H9 (cell line): ENCODE results near the gene GLYR1. TPM values are rescaled to one million over a fixed set of nuclear protein-coding genes. Genes with fewer than 3 reads are reported as not detected.

ENCODE experiments used
- DNase-seq: peaks from one replicate; pipeline ENCODE4 v3.0.0-alpha.2; 2017
- H2AFZ ChIP-seq: one replicate; pipeline ENCODE4 v1.6.1; 2013; ENCODE audit warnings: mild to moderate bottlenecking, low read length, control low read depth, moderate library complexity
- H2AK5ac ChIP-seq: 2 replicates; pipeline ENCODE4 v1.6.1; 2013; ENCODE audit warnings: low read length, control low read depth, mixed read lengths; ENCODE audit not compliant: insufficient read length
- H2BK120ac ChIP-seq: one replicate; pipeline ENCODE4 v1.6.1; 2013; ENCODE audit warnings: low read depth, mild to moderate bottlenecking, low read length, control low read depth, inconsistent platforms; ENCODE audit not compliant: poor library complexity, severe bottlenecking
- H2BK12ac ChIP-seq: 2 replicates; pipeline ENCODE4 v1.6.1; 2013; ENCODE audit warnings: low read length, control low read depth, mixed read lengths, low read depth; ENCODE audit not compliant: insufficient read length
- H2BK15ac ChIP-seq: 2 replicates; pipeline ENCODE4 v1.6.1; 2013; ENCODE audit warnings: low read depth, low read length, control low read depth
- H2BK20ac ChIP-seq: one replicate; pipeline ENCODE4 v1.6.1; 2013; ENCODE audit warnings: low read depth, mild to moderate bottlenecking, low read length, control low read depth, inconsistent platforms; ENCODE audit not compliant: poor library complexity, severe bottlenecking
- H2BK5ac ChIP-seq: 2 replicates; pipeline ENCODE4 v1.6.1; 2013; ENCODE audit warnings: low read length, control low read depth, mixed read lengths; ENCODE audit not compliant: insufficient read length
- H3K14ac ChIP-seq: 2 replicates; pipeline ENCODE4 v1.6.1; 2013; ENCODE audit warnings: low read length, control low read depth; ENCODE audit not compliant: insufficient read depth
- H3K18ac ChIP-seq: 2 replicates; pipeline ENCODE4 v1.6.1; 2013; ENCODE audit warnings: low read depth, mild to moderate bottlenecking, mixed read lengths, low read length, control low read depth; ENCODE audit not compliant: insufficient read length
- H3K23ac ChIP-seq: 2 replicates; pipeline ENCODE4 v1.6.1; 2013; ENCODE audit warnings: low read length, control low read depth, mixed read lengths, low read depth; ENCODE audit not compliant: insufficient read length
- H3K23me2 ChIP-seq: 2 replicates; pipeline ENCODE4 v1.6.1; 2013; ENCODE audit warnings: low read depth, mild to moderate bottlenecking, mixed read lengths, low read length, control low read depth; ENCODE audit not compliant: insufficient read length, poor library complexity, severe bottlenecking
- H3K27ac ChIP-seq: 2 replicates; pipeline ENCODE4 v1.5.1; 2013; ENCODE audit warnings: low read length, control low read depth, mixed read lengths, low read depth; ENCODE audit not compliant: insufficient read length
- H3K27me3 ChIP-seq: 2 replicates; pipeline ENCODE4 v1.6.1; 2013; ENCODE audit warnings: low read length, control low read depth, inconsistent platforms; ENCODE audit not compliant: insufficient read depth
- H3K4ac ChIP-seq: 2 replicates; pipeline ENCODE4 v1.6.1; 2013; ENCODE audit warnings: low read depth, mild to moderate bottlenecking, control low read depth, inconsistent platforms, low read length, moderate library complexity
- H3K4me1 ChIP-seq: 2 replicates; pipeline ENCODE4 v1.6.1; 2013; ENCODE audit warnings: low read length, control low read depth, inconsistent platforms; ENCODE audit not compliant: insufficient read depth
- H3K4me2 ChIP-seq: 2 replicates; pipeline ENCODE4 v1.6.1; 2013; ENCODE audit warnings: low read length, control low read depth, mixed read lengths; ENCODE audit not compliant: insufficient read length, insufficient read depth
- H3K56ac ChIP-seq: 2 replicates; pipeline ENCODE4 v1.6.1; 2013; ENCODE audit warnings: low read depth, mild to moderate bottlenecking, mixed read lengths, low read length, control low read depth; ENCODE audit not compliant: insufficient read length
- H3K79me1 ChIP-seq: 2 replicates; pipeline ENCODE4 v1.6.1; 2013; ENCODE audit warnings: low read depth, mild to moderate bottlenecking, moderate library complexity, low read length, control low read depth, inconsistent platforms; ENCODE audit not compliant: insufficient read depth, poor library complexity, severe bottlenecking
- H3K79me2 ChIP-seq: 2 replicates; pipeline ENCODE4 v1.6.1; 2013; ENCODE audit warnings: low read length, control low read depth, inconsistent platforms; ENCODE audit not compliant: insufficient read depth
- H3K9ac ChIP-seq: 2 replicates; pipeline ENCODE4 v1.6.1; 2013; ENCODE audit warnings: low read length, control low read depth, mixed read lengths; ENCODE audit not compliant: insufficient read length; ENCODE audit errors: extremely low read depth
- H3K9me3 ChIP-seq: one replicate; pipeline ENCODE4 v1.6.1; 2013; ENCODE audit warnings: low read depth, low read length, inconsistent platforms; ENCODE audit not compliant: control insufficient read depth
- H3T11ph ChIP-seq: one replicate; pipeline ENCODE4 v1.6.1; 2013; ENCODE audit warnings: mild to moderate bottlenecking, low read length, control low read depth, inconsistent platforms
- H4K20me1 ChIP-seq: one replicate; pipeline ENCODE4 v1.6.1; 2013; ENCODE audit not compliant: control insufficient read depth, insufficient read length, insufficient read depth
- H4K5ac ChIP-seq: 2 replicates; pipeline ENCODE4 v1.6.1; 2013; ENCODE audit warnings: low read depth, mild to moderate bottlenecking, mixed read lengths, low read length, control low read depth; ENCODE audit not compliant: insufficient read length
- H4K8ac ChIP-seq: replicated peaks from 2 replicates; pipeline ENCODE4 v1.6.1; 2013; ENCODE audit warnings: low read length, control low read depth, mixed read lengths, low read depth; ENCODE audit not compliant: insufficient read length
- H4K91ac ChIP-seq: 2 replicates; pipeline ENCODE4 v1.6.1; 2013; ENCODE audit warnings: low read depth, mild to moderate bottlenecking, moderate library complexity, mixed read lengths, low read length, control low read depth; ENCODE audit not compliant: insufficient read length
- H3K27ac Mint-ChIP-seq, 3 experiments: 2 replicates in 2 of 3; 3 replicates in 1 of 3; pipeline ENCODE4 v1.8.0; 2020 to 2021; ENCODE audit warnings: mixed read lengths in 3 of 3, mild to moderate bottlenecking in 1 of 3, moderate library complexity in 1 of 3
- H3K27me3 Mint-ChIP-seq: 2 replicates; pipeline ENCODE4 v1.8.0; 2021; ENCODE audit warnings: low read depth, mild to moderate bottlenecking, moderate library complexity, mixed read lengths
- H3K36me3 Mint-ChIP-seq, 3 experiments: 2 replicates in 2 of 3; 3 replicates in 1 of 3; pipeline ENCODE4 v1.8.0; 2020 to 2021; ENCODE audit warnings: low read depth in 3 of 3, mixed read lengths in 3 of 3; ENCODE audit not compliant: insufficient read depth in 1 of 3
- H3K4me1 Mint-ChIP-seq, 2 experiments: 2 replicates each; pipeline ENCODE4 v1.8.0; 2020; ENCODE audit warnings: mixed read lengths in 2 of 2
- H3K4me3 Mint-ChIP-seq, 2 experiments: 2 replicates in 1 of 2; 3 replicates in 1 of 2; pipeline ENCODE4 v1.8.0; 2020 to 2021; ENCODE audit warnings: mild to moderate bottlenecking in 2 of 2, mixed read lengths in 2 of 2, moderate library complexity in 1 of 2
- H3K9me3 Mint-ChIP-seq, 2 experiments: 2 replicates in 1 of 2; 3 replicates in 1 of 2; pipeline ENCODE4 v1.8.0; 2020; ENCODE audit warnings: mild to moderate bottlenecking in 2 of 2, mixed read lengths in 2 of 2, moderate library complexity in 1 of 2
- CTCF ChIP-seq: fragments of 200-600 bp; sonication (generic); conservative IDR thresholded peaks from 3 replicates; pipeline ENCODE4 v1.8.0; 2021; ENCODE audit warnings: antibody characterized with exemption, mild to moderate bottlenecking
- WGBS: extraction: QIAGEN DNeasy Blood & Tissue Kit; methylation state at CpG from one replicate; pipeline ENCODE4 v1.1.7; 2013; ENCODE audit warnings: missing lambda C conversion rate, low lambda C conversion rate, mixed read lengths; ENCODE audit not compliant: insufficient read length; ENCODE audit errors: extremely low coverage; 5-methylcytosine and 5-hydroxymethylcytosine counted together
- total RNA-seq: library from RNA; stranded (reverse); gene quantifications from 2 replicates; pipeline ENCODE4 v1.2.1, GENCODE V29; 2021

GLYR1 gene
- total RNA-seq, 1 experiment from 2014 or later, result 114 TPM

GRCh38 chr16:4873091-4873490 is 26.0 kb upstream of the GLYR1 start:
- Histone ChIP-seq H4K91ac (no peak overlapping the region), H3K4me1 (no peaks in the 10 kb centered on the region), H3K27me3 (no peaks in the 10 kb centered on the region; the same call in 1 of the 2 replicates), H3K56ac (no peak overlapping the region), H2AK5ac (no peak overlapping the region), H3K4ac (no peak overlapping the region), H3K9ac (no peak overlapping the region), H2BK20ac (no peak overlapping the region), H3K4me2 (no peak overlapping the region), H4K20me1 (peaks cover 2% of the 10 kb centered on the region), H2BK5ac (no peak overlapping the region), H2BK120ac (no peak overlapping the region), H3K18ac (no peak overlapping the region), H2BK12ac (no peak overlapping the region), H3K14ac (no peak overlapping the region), H3T11ph (no peak overlapping the region), H4K8ac (no peak overlapping the region), H2BK15ac (no peak overlapping the region), H4K5ac (no peak overlapping the region), H3K27ac (no peak overlapping the region), H3K79me1 (no peaks in the 10 kb centered on the region), H3K79me2 (no peaks in the 10 kb centered on the region), H3K9me3 (no peaks in the 10 kb centered on the region), H3K23ac (no peak overlapping the region), H3K23me2 (no peaks in the 10 kb centered on the region), H2AFZ (no peak overlapping the region)
- H3K4me1 Mint-ChIP-seq, result no peaks in the 10 kb centered on the region
- peaks cover 43 to 92% (median 86%) of the 10 kb centered on the region in 3 experiments for H3K36me3 Mint-ChIP-seq
- no peak overlapping the region for H3K4me3 Mint-ChIP-seq
- no peaks in the 10 kb centered on the region for H3K27me3 Mint-ChIP-seq
- H3K9me3 Mint-ChIP-seq, result no peaks in the 10 kb centered on the region
- no peak overlapping the region; a peak in 1 of 7 replicates for H3K27ac Mint-ChIP-seq
- WGBS, result no CpG with 5 or more reads among the region's 3 CpGs
- no peak for TF ChIP-seq CTCF
- DNase-seq, result no peak
